AG10803 (cell line): ENCODE results near the gene SPRED3.
A peak's percentile ranks its signal among the peaks of the same experiment; 100 is the strongest.

Source experiments
- DNase-seq: peaks from one replicate; pipeline ENCODE4 v3.0.0; 2010; ENCODE audit warnings: low read depth
- H3K4me3 ChIP-seq: 2 replicates; pipeline ENCODE4 v1.5.1; 2011; ENCODE audit warnings: mild to moderate bottlenecking, low read length, control low read depth
- TF ChIP-seq, protein P1 (sequence below): conservative IDR thresholded peaks from 2 replicates; pipeline ENCODE4 v1.5.1; 2011; ENCODE audit warnings: mild to moderate bottlenecking, low read length, control low read depth, inconsistent platforms

SPRED3 gene

DNA sequence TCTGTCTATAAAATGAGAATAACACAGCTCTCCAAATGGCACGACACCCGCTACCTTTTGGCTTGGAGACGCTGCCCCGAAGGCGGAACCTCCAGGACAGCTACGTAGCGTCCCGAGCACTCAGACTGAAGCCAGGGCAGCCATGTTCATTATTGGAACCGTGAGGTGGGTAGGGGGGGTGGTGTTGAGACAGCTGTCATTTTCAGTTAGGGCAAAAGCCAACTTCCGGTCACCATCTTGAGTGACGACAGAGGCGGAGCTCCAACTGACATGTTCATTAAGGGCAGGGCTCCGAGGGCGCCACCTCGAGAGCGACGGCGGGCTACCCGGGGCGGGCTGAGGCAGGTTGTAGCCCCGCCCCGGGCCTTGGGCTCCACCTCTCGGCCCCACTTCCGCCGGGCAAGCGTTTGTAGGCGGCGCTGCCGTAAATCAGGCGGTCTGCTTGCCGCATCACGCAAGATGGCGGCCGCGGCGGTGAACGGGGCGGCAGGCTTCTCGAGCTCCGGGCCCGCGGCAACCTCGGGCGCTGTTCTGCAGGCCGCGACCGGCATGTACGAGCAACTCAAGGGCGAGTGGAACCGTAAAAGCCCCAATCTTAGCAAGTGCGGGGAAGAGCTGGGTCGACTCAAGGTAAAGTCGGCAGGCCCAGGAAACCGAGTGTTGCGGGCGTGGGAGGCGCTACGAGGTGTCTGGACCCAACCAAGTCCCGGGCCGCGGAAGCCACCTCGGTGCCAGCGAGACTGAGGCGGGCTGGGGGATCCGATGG is 14.0 kb upstream of the SPRED3 start, which contains the start of gene PSMD8:
Gene PSMD8 (plus strand): TSS at position 240 of the 766 bp plus-strand sequence. CDS start 31 bp downstream, at position 271.
- peak within 1 kb of the TSS; percentile 90 for H3K4me3 ChIP-seq
- TF ChIP-seq, protein P1, sequence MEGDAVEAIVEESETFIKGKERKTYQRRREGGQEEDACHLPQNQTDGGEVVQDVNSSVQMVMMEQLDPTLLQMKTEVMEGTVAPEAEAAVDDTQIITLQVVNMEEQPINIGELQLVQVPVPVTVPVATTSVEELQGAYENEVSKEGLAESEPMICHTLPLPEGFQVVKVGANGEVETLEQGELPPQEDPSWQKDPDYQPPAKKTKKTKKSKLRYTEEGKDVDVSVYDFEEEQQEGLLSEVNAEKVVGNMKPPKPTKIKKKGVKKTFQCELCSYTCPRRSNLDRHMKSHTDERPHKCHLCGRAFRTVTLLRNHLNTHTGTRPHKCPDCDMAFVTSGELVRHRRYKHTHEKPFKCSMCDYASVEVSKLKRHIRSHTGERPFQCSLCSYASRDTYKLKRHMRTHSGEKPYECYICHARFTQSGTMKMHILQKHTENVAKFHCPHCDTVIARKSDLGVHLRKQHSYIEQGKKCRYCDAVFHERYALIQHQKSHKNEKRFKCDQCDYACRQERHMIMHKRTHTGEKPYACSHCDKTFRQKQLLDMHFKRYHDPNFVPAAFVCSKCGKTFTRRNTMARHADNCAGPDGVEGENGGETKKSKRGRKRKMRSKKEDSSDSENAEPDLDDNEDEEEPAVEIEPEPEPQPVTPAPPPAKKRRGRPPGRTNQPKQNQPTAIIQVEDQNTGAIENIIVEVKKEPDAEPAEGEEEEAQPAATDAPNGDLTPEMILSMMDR, result no peak; the same call in 1 of the 2 replicates
- peak; percentile 98 for DNase-seq

DNA sequence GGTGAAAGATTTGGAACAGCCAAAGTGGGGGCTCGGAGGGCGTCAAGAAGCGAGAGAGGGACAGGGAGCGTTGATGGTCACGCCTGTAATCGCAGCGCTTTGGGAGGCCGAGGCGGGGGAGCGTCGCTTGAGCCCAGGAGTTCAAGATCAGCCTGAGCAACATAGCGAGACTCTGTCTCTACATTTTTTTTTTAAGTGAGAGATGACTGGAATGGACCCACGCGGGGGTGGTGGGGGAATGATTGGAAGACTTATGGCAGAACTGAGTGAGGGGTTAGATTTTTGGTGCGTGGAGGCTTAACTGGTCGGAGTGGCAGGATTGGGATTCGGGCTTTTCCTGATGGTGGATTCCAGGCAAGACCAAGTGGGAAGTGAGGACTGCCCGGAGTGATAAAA is 13.4 kb upstream of the SPRED3 start:
- peak overlapping the region; percentile 90 for H3K4me3 ChIP-seq
- DNase-seq, result no peak
- TF ChIP-seq, protein P1, result no peak

DNA sequence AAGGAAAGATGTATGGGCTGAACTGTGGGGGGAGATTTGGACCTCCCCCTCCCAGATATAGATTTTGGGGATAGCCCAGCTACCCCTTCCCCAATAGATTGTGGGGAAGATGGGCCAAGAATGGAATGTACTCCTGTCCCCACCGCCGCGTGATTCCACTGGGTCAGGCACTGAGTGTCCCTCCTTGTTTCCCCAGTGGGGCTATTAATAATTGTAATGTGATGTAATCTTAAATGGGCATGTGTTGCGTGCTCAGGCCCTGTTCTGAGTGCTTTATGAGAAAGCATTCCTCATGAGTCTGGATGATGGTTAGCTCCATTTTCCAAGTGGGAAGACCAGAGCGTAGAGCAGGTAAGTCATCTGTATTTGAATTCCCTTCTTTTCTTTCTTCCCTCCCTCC is 12.7 kb upstream of the SPRED3 start:
- TF ChIP-seq, protein P1, result no peak
- DNase-seq, result peak; percentile 57
- H3K4me3 ChIP-seq, result peak overlapping the region; percentile 90

DNA sequence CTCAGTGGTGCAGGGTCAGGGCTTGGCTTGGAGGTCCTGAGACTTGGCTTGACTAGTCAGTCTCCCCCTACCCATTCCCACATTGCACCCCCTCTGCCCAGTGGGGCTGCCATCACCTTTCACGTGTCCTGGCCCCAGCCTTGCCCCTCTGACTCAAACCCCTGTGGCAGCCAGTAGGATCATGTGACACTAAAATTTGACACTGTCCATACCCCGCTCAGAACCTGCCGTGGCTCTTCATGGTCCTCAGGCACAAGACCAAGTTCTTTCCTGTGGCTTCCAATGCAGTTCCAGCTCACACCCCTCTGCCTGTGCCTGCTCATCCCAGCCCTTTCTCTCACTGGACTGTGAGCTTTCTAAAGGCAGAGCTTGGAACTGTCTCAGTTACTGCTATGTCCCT is 11.9 kb upstream of the SPRED3 start:
- peak overlapping the region; percentile 90 for H3K4me3 ChIP-seq
- no peak for DNase-seq
- TF ChIP-seq, protein P1, result no peak

DNA sequence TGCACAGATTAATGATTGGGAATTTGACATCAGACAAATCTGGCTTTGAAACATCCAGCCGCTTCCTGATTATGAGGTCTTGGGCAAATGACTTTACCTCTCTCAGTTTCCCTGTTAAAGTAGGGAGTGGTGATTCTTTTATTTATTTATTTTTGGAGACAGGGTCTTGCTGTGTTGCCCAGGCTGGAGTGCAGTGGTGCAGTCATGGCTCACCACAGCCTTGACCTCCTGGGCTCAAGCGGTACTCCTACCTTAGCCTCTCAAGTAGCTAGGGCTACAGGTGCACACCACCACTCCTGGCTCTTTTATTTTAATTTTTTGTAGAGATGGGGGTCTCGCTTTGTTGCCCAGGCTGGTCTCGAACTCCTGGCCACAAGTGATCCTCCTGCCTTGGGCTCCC is 11.4 kb upstream of the SPRED3 start:
- H3K4me3 ChIP-seq, result no peak overlapping the region
- no peak for DNase-seq
- TF ChIP-seq, protein P1, result no peak

DNA sequence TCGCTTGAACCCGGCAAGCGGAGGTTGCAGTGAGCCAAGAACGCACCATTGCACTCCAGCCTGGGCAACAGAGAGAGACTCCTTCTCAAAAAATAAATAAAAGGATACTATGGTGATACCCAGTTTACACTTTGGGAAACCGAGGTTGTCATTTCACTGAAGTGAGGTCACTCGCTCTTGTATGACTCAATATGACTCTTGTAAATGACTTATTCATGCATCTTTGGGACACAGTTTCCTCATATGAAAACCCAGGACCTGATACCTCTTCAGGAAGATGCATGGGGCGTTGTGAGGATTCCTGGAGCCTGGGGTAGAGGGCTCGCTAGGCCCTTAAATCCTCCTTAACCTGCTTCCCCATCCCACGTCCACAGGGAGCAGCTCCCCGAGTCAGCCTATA is 9.6 kb upstream of the SPRED3 start:
- no peak for DNase-seq
- TF ChIP-seq, protein P1, result no peak
- H3K4me3 ChIP-seq, result no peak overlapping the region

DNA sequence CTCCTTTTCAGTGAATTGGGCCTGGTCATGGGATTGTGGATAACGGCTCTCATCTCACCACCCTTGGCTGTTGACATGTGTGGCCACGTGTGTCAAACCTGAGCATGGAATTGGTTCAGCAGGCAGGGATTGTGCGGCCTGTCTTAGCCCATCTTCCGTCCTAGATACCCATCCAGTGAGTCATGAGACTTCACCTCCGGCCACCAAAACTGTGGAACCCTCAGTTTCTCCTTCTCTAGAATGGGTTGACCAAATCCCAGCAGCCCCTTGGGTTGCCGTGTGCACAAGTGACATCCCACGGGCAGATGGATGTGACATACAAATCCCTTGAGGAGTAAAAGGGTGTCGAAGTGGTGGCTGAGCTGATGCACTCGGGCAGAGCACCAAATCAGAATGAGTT is 7.4 kb upstream of the SPRED3 start:
- TF ChIP-seq, protein P1, result no peak
- H3K4me3 ChIP-seq, result no peak overlapping the region
- no peak for DNase-seq
